ENCODE data around the gene FTO. TPM values are rescaled to one million over a fixed set of nuclear protein-coding genes. Genes with fewer than 3 reads are reported as not detected.

FTO gene
- total RNA-seq, 1 experiment from 2014 or later = 78.3 TPM

DNA sequence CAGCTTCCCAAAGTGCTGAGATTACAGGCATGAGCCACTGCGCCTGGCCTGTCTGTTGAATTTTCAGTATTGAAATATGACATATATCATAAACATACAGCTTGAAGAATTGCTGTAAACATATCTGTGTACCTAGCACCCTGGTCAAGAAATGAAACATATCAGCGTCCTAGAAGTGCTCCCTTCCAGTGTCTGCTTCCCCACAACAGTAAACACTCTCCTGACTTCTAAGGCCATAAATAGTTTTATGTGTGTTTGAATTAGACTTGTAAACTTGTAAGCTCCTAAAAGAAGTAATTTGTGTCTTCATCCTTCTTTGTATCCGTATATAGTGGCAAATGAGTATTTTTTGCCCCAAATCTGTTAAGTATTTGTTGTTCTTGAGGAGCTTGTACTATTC is 132.2 kb downstream of the FTO start:
- ChIA-PET CTCF (no interaction called here), POLR2A (no interaction called here)
- Histone ChIP-seq H3K36me3 (ENCODE audit: control insufficient read depth, insufficient read depth, low read length) (0 out of 2 replicates have a peak, but pooled peaks cover 1% of the 10 kb centered on the region), H3K4me1 (no peaks in the 10 kb centered on the region), H3K27me3 (replicated peaks; ENCODE audit: control insufficient read depth, insufficient read depth, low read length) (no peaks in the 10 kb centered on the region), H3K9me3 (no peaks in the 10 kb centered on the region), H3K4me3 (ENCODE audit: low read depth, low read length) (no peak overlapping the region)
- H3K27ac Mint-ChIP-seq (ENCODE audit: unreplicated experiment) = no peak overlapping the region
- H3K27me3 Mint-ChIP-seq (ENCODE audit: insufficient read depth, unreplicated experiment) = no peaks in the 10 kb centered on the region
- TF ChIP-seq, protein P1, sequence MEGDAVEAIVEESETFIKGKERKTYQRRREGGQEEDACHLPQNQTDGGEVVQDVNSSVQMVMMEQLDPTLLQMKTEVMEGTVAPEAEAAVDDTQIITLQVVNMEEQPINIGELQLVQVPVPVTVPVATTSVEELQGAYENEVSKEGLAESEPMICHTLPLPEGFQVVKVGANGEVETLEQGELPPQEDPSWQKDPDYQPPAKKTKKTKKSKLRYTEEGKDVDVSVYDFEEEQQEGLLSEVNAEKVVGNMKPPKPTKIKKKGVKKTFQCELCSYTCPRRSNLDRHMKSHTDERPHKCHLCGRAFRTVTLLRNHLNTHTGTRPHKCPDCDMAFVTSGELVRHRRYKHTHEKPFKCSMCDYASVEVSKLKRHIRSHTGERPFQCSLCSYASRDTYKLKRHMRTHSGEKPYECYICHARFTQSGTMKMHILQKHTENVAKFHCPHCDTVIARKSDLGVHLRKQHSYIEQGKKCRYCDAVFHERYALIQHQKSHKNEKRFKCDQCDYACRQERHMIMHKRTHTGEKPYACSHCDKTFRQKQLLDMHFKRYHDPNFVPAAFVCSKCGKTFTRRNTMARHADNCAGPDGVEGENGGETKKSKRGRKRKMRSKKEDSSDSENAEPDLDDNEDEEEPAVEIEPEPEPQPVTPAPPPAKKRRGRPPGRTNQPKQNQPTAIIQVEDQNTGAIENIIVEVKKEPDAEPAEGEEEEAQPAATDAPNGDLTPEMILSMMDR (IDR thresholded peaks at IDR 0.05; ENCODE audit: insufficient read depth in 1 of 2, low read depth in 1 of 2, low read length in 1 of 2, severe bottlenecking in 1 of 2, unreplicated experiment in 1 of 2) = no peak
- H3K4me3 Mint-ChIP-seq (ENCODE audit: unreplicated experiment) = no peak overlapping the region
- intact Hi-C loops (cut with micrococcal nuclease; ENCODE audit: unreplicated experiment) = no loop called here
- H3K9me3 Mint-ChIP-seq (ENCODE audit: unreplicated experiment) = no peaks in the 10 kb centered on the region
- DNase-seq = no peak
- no peaks in the 10 kb centered on the region for H3K36me3 Mint-ChIP-seq (ENCODE audit: insufficient read depth, unreplicated experiment)
- BruUV-seq (replicated peaks) = no TSS peak
- H3K4me1 Mint-ChIP-seq (ENCODE audit: low read depth, unreplicated experiment) = peaks cover 26% of the 10 kb centered on the region

DNA sequence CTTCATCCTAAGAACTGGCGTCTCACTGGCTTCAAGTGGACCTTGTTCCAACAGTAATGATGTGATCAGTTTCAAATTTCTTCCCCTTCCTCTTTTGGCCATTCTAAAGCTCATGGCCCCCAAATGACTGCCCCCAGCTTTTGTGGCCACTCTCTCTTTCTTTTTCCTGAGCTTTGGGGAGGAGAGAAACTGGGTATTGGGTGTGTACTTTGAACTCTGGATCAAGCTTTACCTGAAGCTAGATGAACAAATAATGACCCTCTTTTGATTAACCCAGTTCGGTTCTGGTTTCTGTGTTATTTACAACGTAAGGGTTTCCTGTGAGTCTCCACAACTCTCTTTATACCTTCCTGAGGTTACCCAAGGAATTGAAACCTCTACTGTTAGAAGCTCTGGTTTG is 132.7 kb downstream of the FTO start:
- H3K4me1 ChIP-seq = no peaks in the 10 kb centered on the region
- CTCF ChIA-PET = no interaction called here
- intact Hi-C loops (cut with micrococcal nuclease; ENCODE audit: unreplicated experiment) = no loop called here

DNA sequence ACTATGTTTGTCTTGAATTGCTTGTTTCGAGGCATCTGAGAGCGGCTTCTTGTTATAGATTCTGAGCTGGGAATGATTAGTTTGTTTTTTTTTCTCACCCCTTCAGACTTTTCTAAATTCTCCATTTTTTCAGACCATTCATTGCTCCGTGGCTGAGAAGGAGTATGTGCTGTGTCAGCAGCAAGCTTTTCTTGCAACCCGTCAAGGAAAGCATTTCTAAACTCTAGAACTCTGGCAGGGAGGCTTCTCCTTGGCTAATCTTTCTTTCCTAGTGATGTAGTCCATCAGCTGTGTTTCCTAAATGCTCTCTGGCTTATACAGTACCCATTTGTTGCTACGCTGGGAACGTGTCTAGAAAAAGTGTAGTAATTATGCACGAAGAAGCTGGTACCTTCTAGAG is 133.5 kb downstream of the FTO start:
- Mint-ChIP-seq H3K36me3 (ENCODE audit: insufficient read depth, unreplicated experiment) (no peaks in the 10 kb centered on the region), H3K9me3 (ENCODE audit: unreplicated experiment) (no peaks in the 10 kb centered on the region), H3K27me3 (ENCODE audit: insufficient read depth, unreplicated experiment) (no peaks in the 10 kb centered on the region), H3K27ac (ENCODE audit: unreplicated experiment) (no peak overlapping the region), H3K4me1 (ENCODE audit: low read depth, unreplicated experiment) (peaks cover 33% of the 10 kb centered on the region), H3K4me3 (ENCODE audit: unreplicated experiment) (no peak overlapping the region)
- ChIA-PET POLR2A (no interaction called here), CTCF (no interaction called here)
- intact Hi-C loops (cut with micrococcal nuclease; ENCODE audit: unreplicated experiment) = no loop called here
- 0 out of 2 replicates have a peak, but pooled peaks cover 1% of the 10 kb centered on the region for H3K36me3 ChIP-seq (ENCODE audit: control insufficient read depth, insufficient read depth, low read length)
- no peak overlapping the region for H3K4me3 ChIP-seq (ENCODE audit: low read depth, low read length)
- H3K9me3 ChIP-seq = no peaks in the 10 kb centered on the region
- TF ChIP-seq, protein P1 (IDR thresholded peaks at IDR 0.05; ENCODE audit: insufficient read depth in 1 of 2, low read depth in 1 of 2, low read length in 1 of 2, severe bottlenecking in 1 of 2, unreplicated experiment in 1 of 2) = no peak
- BruUV-seq (replicated peaks) = no TSS peak
- no peaks in the 10 kb centered on the region for H3K4me1 ChIP-seq
- H3K27me3 ChIP-seq (replicated peaks; ENCODE audit: control insufficient read depth, insufficient read depth, low read length) = no peaks in the 10 kb centered on the region
- no peak for DNase-seq

More for the DNA sequence above, 132.7 kb downstream of the FTO start:
- H3K27me3 Mint-ChIP-seq (ENCODE audit: insufficient read depth, unreplicated experiment) = no peaks in the 10 kb centered on the region
- no peaks in the 10 kb centered on the region for H3K36me3 Mint-ChIP-seq (ENCODE audit: insufficient read depth, unreplicated experiment)
- no TSS peak for BruUV-seq (replicated peaks)
- Histone ChIP-seq H3K9me3 (no peaks in the 10 kb centered on the region), H3K36me3 (ENCODE audit: control insufficient read depth, insufficient read depth, low read length) (0 out of 2 replicates have a peak, but pooled peaks cover 1% of the 10 kb centered on the region), H3K27me3 (replicated peaks; ENCODE audit: control insufficient read depth, insufficient read depth, low read length) (no peaks in the 10 kb centered on the region), H3K4me3 (ENCODE audit: low read depth, low read length) (no peak overlapping the region)
- no peak overlapping the region for H3K4me3 Mint-ChIP-seq (ENCODE audit: unreplicated experiment)
- POLR2A ChIA-PET = no interaction called here
- no peak overlapping the region for H3K27ac Mint-ChIP-seq (ENCODE audit: unreplicated experiment)
- no peaks in the 10 kb centered on the region for H3K9me3 Mint-ChIP-seq (ENCODE audit: unreplicated experiment)
- peaks cover 29% of the 10 kb centered on the region for H3K4me1 Mint-ChIP-seq (ENCODE audit: low read depth, unreplicated experiment)
- TF ChIP-seq, protein P1 (IDR thresholded peaks at IDR 0.05; ENCODE audit: insufficient read depth in 1 of 2, low read depth in 1 of 2, low read length in 1 of 2, severe bottlenecking in 1 of 2, unreplicated experiment in 1 of 2) = no peak
- no peak for DNase-seq
